K562 (cell line): ENCODE measurements around the gene ACOT2. TPM values are rescaled to one million over a fixed set of nuclear protein-coding genes. Genes with fewer than 3 reads are reported as not detected.
A peak's percentile ranks its signal among the peaks of the same experiment; 100 is the strongest.

Experiments
- ATAC-seq: fragments of 200-7000 bp; cut with Tn5 transposase; 3 replicates; pipeline ENCODE4 v1.9.1; 2020; ENCODE audit warnings: moderate library complexity
- BruUV-seq: library from RNA; stranded (reverse); fragments of 400-500 nt; replicated peaks from 2 replicates; lab custom pipeline; 2021; lab: Mats Ljungman, UMichigan
- CTCF ChIA-PET: fragments of 300-600 bp; formaldehyde crosslinking; extraction: SDS; loops from one replicate; lab custom pipeline; 2021; ENCODE audit warnings: low intra/inter-chr PET ratio; lab: Yijun Ruan, JAX
- POLR2A ChIA-PET: fragments of 300-600, 350-650 bp; sonication (Branson Sonifier 250); formaldehyde crosslinking; extraction: SDS; loops from one replicate; lab custom pipeline; 2021; ENCODE audit warnings: antibody characterized with exemption, inconsistent platforms; lab: Yijun Ruan, JAX
- DNase-seq, 4 experiments: peaks; one replicate each; pipeline versions ENCODE4 v3.0.0 to v3.0.0-alpha.2; 2011 to 2018; ENCODE audit warnings: low spot score in 3 of 4, mixed read lengths in 3 of 4; ENCODE audit errors: extremely low read depth in 1 of 4
- FAIRE-seq: peaks from 2 replicates; lab custom pipeline; 2011; peaks lifted over from hg19 to GRCh38; lab: Jason Lieb, UNC
- H2AFZ ChIP-seq: 2 replicates; pipeline ENCODE4 v1.6.0; 2011; ENCODE audit warnings: low read depth, low read length, control low read depth, inconsistent platforms
- H3K27ac ChIP-seq: fragments of 200-600 bp; 3 replicates; pipeline ENCODE4 v1.8.0; 2011; ENCODE audit warnings: low read depth, mild to moderate bottlenecking, control low read depth, inconsistent platforms, low read length, moderate library complexity, mixed read lengths; ENCODE audit errors: extremely low read depth
- H3K27me3 ChIP-seq, 2 experiments: fragments of 300-600 bp in 1 of 2; 2 replicates in 1 of 2; 3 replicates in 1 of 2; pipeline versions ENCODE4 v1.6.0 to v1.8.0; 2011; ENCODE audit warnings: inconsistent platforms in 2 of 2, low read length in 2 of 2, mild to moderate bottlenecking in 1 of 2, mixed read lengths in 1 of 2, moderate library complexity in 1 of 2; ENCODE audit not compliant: control insufficient read depth in 2 of 2, insufficient read depth in 2 of 2
- H3K36me3 ChIP-seq: fragments of 300-600 bp; 3 replicates; pipeline ENCODE4 v1.8.0; 2011; ENCODE audit warnings: mild to moderate bottlenecking, low read length, inconsistent platforms; ENCODE audit not compliant: control insufficient read depth, insufficient read depth
- H3K4me1 ChIP-seq, 2 experiments: fragments of 200-600 bp in 1 of 2; replicated peaks in 1 of 2; 2 replicates in 1 of 2; 3 replicates in 1 of 2; pipeline versions ENCODE4 v1.5.1 to v1.8.0; 2011; ENCODE audit warnings: inconsistent platforms in 2 of 2, low read length in 2 of 2, mild to moderate bottlenecking in 1 of 2, mixed read lengths in 1 of 2, moderate library complexity in 1 of 2; ENCODE audit not compliant: control insufficient read depth in 2 of 2, insufficient read depth in 2 of 2
- H3K4me2 ChIP-seq: 2 replicates; pipeline ENCODE4 v1.6.1; 2011; ENCODE audit warnings: low read length, control low read depth, inconsistent platforms, mixed read lengths; ENCODE audit not compliant: insufficient read depth
- H3K4me3 ChIP-seq: fragments of 200-600 bp; sonication (generic), shearing (Covaris generic); 2 replicates; pipeline ENCODE4 v1.5.1; 2016; ENCODE audit warnings: control low read depth, inconsistent platforms
- H3K79me2 ChIP-seq: fragments of 200-600 bp; 3 replicates; pipeline ENCODE4 v1.8.0; 2011; ENCODE audit warnings: low read length, inconsistent platforms; ENCODE audit not compliant: control insufficient read depth, insufficient read depth
- H3K9ac ChIP-seq, 2 experiments: 2 replicates each; pipeline versions ENCODE4 v1.6.0 to v1.6.1; 2011; ENCODE audit warnings: low read depth in 2 of 2, low read length in 2 of 2, control low read depth in 1 of 2, inconsistent platforms in 1 of 2, mild to moderate bottlenecking in 1 of 2, mixed read lengths in 1 of 2; ENCODE audit not compliant: insufficient read depth in 1 of 2
- H3K9me1 ChIP-seq: one replicate; pipeline ENCODE4 v1.6.0; 2011; ENCODE audit warnings: inconsistent platforms, mild to moderate bottlenecking, low read length, moderate library complexity; ENCODE audit not compliant: control insufficient read depth, insufficient read depth
- H3K9me3 ChIP-seq: replicated peaks from 2 replicates; pipeline ENCODE4 v1.5.1; 2011; ENCODE audit warnings: low read depth, low read length, inconsistent platforms; ENCODE audit not compliant: control insufficient read depth, insufficient read depth
- H4K20me1 ChIP-seq: replicated peaks from 2 replicates; pipeline ENCODE4 v1.6.1; 2011; ENCODE audit warnings: low read length, inconsistent platforms, mixed read lengths; ENCODE audit not compliant: control insufficient read depth, insufficient read depth
- ARHGAP35 ChIP-seq: fragments of 450-650 bp; IDR thresholded peaks from 2 replicates; pipeline ENCODE4 v1.6.1; 2018; ENCODE audit not compliant: partially characterized antibody
- HNRNPL ChIP-seq: fragments of 200-400 bp; formaldehyde crosslinking; IDR thresholded peaks from 2 replicates; pipeline ENCODE4 v1.6.1; 2017; ENCODE audit warnings: low read depth, mild to moderate bottlenecking, low read length
- ILK ChIP-seq: fragments of 450-650 bp; IDR thresholded peaks from 2 replicates; pipeline ENCODE4 v1.6.1; 2016; ENCODE audit warnings: missing genetic modification characterization, low read depth, mild to moderate bottlenecking, missing compliant biosample characterization, moderate library complexity, borderline replicate concordance
- MYNN ChIP-seq, 2 experiments: sonication (generic); formaldehyde crosslinking in 1 of 2; IDR thresholded peaks; 2 replicates each; pipeline versions ENCODE4 v1.5.0 to v1.6.1; 2016 to 2020; ENCODE audit warnings: antibody characterized with exemption in 1 of 2, missing genetic modification reagents in 1 of 2
- NFIC ChIP-seq: fragments of 450-650 bp; IDR thresholded peaks from 2 replicates; pipeline ENCODE4 v1.6.1; 2017; ENCODE audit warnings: mild to moderate bottlenecking, inconsistent platforms
- RFX1 ChIP-seq: fragments of 450-650 bp; IDR thresholded peaks from 2 replicates; pipeline ENCODE4 v1.6.1; 2016; ENCODE audit warnings: mild to moderate bottlenecking, moderate library complexity
- TFE3 ChIP-seq: fragments of 450-650 bp; formaldehyde crosslinking; IDR thresholded peaks from 2 replicates; pipeline ENCODE4 v1.4.0; 2020; ENCODE audit warnings: mild to moderate bottlenecking, mixed read lengths
- ZBTB11 ChIP-seq, 3 experiments: fragments of 200-800 bp in 1 of 3; fragments of 250-450 bp in 1 of 3; fragments of 450-650 bp in 1 of 3; sonication (Bioruptor Pico) in 1 of 3; sonication (Bioruptor generic) in 1 of 3; formaldehyde crosslinking in 1 of 3; IDR thresholded peaks; 2 replicates each; pipeline versions ENCODE4 v1.6.1 to v1.8.0; 2016 to 2022; ENCODE audit warnings: mild to moderate bottlenecking in 2 of 3, missing genetic modification characterization in 2 of 3, missing compliant biosample characterization in 1 of 3, moderate library complexity in 1 of 3
- ZFP36 ChIP-seq: fragments of 150-350 bp; IDR thresholded peaks from 2 replicates; pipeline ENCODE4 v1.6.1; 2018; ENCODE audit warnings: low read length, low read depth; ENCODE audit not compliant: partially characterized antibody
- ZNF146 ChIP-seq: IDR thresholded peaks from one replicate; pipeline ENCODE4 v1.6.1; 2018; ENCODE audit warnings: missing compliant biosample characterization; ENCODE audit not compliant: unreplicated experiment
- ZNF224 ChIP-seq: sonication (generic); formaldehyde crosslinking; IDR thresholded peaks from 2 replicates; pipeline ENCODE4 v1.8.0; 2022; ENCODE audit warnings: mild to moderate bottlenecking, missing genetic modification reagents
- WGBS: fragments of 100-300 bp; shearing (Covaris generic); methylation state at CpG from one replicate; pipeline ENCODE4 v1.1.6; 2016; ENCODE audit warnings: low coverage, mixed read lengths; ENCODE audit not compliant: insufficient coverage; ENCODE audit errors: missing lambda C conversion rate; 5-methylcytosine and 5-hydroxymethylcytosine counted together
- in situ Hi-C: fragments of 300-500 bp; cut with MboI; formaldehyde crosslinking; loops from 4 replicates; pipeline ENCODE4 v1.15.0; 2018; ENCODE audit warnings: inconsistent platforms, mixed read lengths
- intact Hi-C: fragments of 100-400 bp; cut with micrococcal nuclease; formaldehyde crosslinking; loops from 2 replicates; pipeline ENCODE4 v1.14.2; 2022
- polyA plus RNA-seq, 8 experiments: library from polyadenylated mRNA; depleted of rRNA in 4 of 8; stranded (reverse) in 5 of 8; unstranded in 3 of 8; fragments of >200 nt; fragmentation: Nextera tagmentation in 2 of 8; fragmentation: Illumina TruSeq in 1 of 8; extraction: Ambion mirVana in 2 of 8; extraction: Trizol in 1 of 8; gene quantifications; 2 replicates each; pipeline versions ENCODE4 v1.2.1 to v1.2.3, GENCODE V29; 2011 to 2014; ENCODE audit warnings: inconsistent platforms in 1 of 8, missing spikeins in 1 of 8
- total RNA-seq, 7 experiments: library from RNA; depleted of rRNA in 6 of 7; stranded (reverse); fragments of >200 nt in 6 of 7; fragmentation: Illumina TruSeq in 2 of 7; extraction: Trizol in 2 of 7; gene quantifications; 2 replicates each; pipeline versions ENCODE4 v1.2.1 to v1.2.3, GENCODE V29; 2011 to 2021; ENCODE audit warnings: low replicate concordance in 1 of 7

ACOT2 gene
- total and polyA plus RNA-seq, 9 of the 15 experiments (the other 6 are each of a cell fraction or from before 2014, with no cell fraction given): 0.04 to 0.15 (median 0.04) TPM; not detected in 6

GRCh38 chr14:73607241-73607640 lies 38.2 kb downstream of the ACOT2 start:
- Histone ChIP-seq H3K79me2 (no peaks in the 10 kb centered on the region), H3K4me3 (no peak overlapping the region), H3K27ac (no peak overlapping the region), H2AFZ (no peak overlapping the region), H3K9me3 (no peaks in the 10 kb centered on the region), H3K4me1 (peaks cover 0 to 2% of the 10 kb centered on the region in 2 experiments; a peak in 2 of 5 replicates), H3K9ac (no peak overlapping the region), H4K20me1 (no peaks in the 10 kb centered on the region), H3K9me1 (no peaks in the 10 kb centered on the region)
- WGBS: 33% methylated on average over 1 of the region's 1 CpG
- BruUV-seq: no TSS peak
- FAIRE-seq: no peak
- intact Hi-C loops: no loop called here
- ATAC-seq: no peak
- POLR2A ChIA-PET: no interaction called here
- peak; percentile 50 for TF ChIP-seq NFIC
- no peak for TF ChIP-seq ARHGAP35
- peak; percentile 59 for TF ChIP-seq ZFP36
- peak; percentile 14; the same call in 1 of the 2 replicates for TF ChIP-seq RFX1
- TF ChIP-seq ILK (tag): no peak
- TF ChIP-seq, all 486 proteins: peak for 3
- H3K27me3 ChIP-seq: no peaks in the 10 kb centered on the region
- DNase-seq: no peak
- CTCF ChIA-PET: no interaction called here
- H3K4me2 ChIP-seq: no peak overlapping the region
- no peaks in the 10 kb centered on the region for H3K36me3 ChIP-seq
- in situ Hi-C loops: no loop called here

GRCh38 chr14:73610687-73611086 lies 41.7 kb downstream of the ACOT2 start:
- TF ChIP-seq ZNF146 (CRISPR knock-in tag) (no peak), ZNF224 (CRISPR knock-in tag) (peak; percentile 92), TFE3 (CRISPR knock-in tag) (peak; percentile 30; the same call in 1 of the 2 replicates), HNRNPL (no peak), ZBTB11 (CRISPR knock-in tag; IDR thresholded peaks at IDR 0.05) (no peak), MYNN (IDR thresholded peaks at IDR 0.05) (no peak), MYNN (CRISPR knock-in tag; IDR thresholded peaks at IDR 0.05) (no peak)
- Histone ChIP-seq H3K4me1 (peaks cover 0 to 10% of the 10 kb centered on the region in 2 experiments; a peak in 2 of 5 replicates), H2AFZ (no peak overlapping the region), H3K9me1 (no peaks in the 10 kb centered on the region), H4K20me1 (no peaks in the 10 kb centered on the region), H3K27me3 (no peaks in the 10 kb centered on the region), H3K27ac (no peak overlapping the region), H3K4me3 (no peak overlapping the region), H3K9ac (no peak overlapping the region), H3K79me2 (no peaks in the 10 kb centered on the region), H3K36me3 (no peaks in the 10 kb centered on the region), H3K4me2 (no peak overlapping the region), H3K9me3 (no peaks in the 10 kb centered on the region)
- CTCF ChIA-PET: no interaction called here
- no peak for ATAC-seq
- WGBS: 8% methylated on average over 2 of the region's 2 CpGs
- no TSS peak for BruUV-seq
- in situ Hi-C loops (no loop called here), intact Hi-C loops (no loop called here)
- no peak for FAIRE-seq
- DNase-seq: peak in 1 of 4 experiments; percentile 13
- POLR2A ChIA-PET: no interaction called here
